Neuronal stem cell (in vitro differentiated cells): ENCODE measurements around the gene DNAL4.
A peak's percentile ranks its signal among the peaks of the same experiment; 100 is the strongest.

Experiments used
- DNase-seq: peaks from one replicate; pipeline ENCODE4 v3.0.0-alpha.2; 2013; ENCODE audit warnings: low spot score
- H2AFZ ChIP-seq: one replicate; pipeline ENCODE4 v1.6.1; 2013; ENCODE audit warnings: mild to moderate bottlenecking, low read length, inconsistent platforms
- H2AK5ac ChIP-seq: 2 replicates; pipeline ENCODE4 v1.6.1; 2013; ENCODE audit warnings: low read depth, mild to moderate bottlenecking, inconsistent platforms, low read length, moderate library complexity, mixed read lengths
- H2BK120ac ChIP-seq: 2 replicates; pipeline ENCODE4 v1.6.1; 2013; ENCODE audit warnings: low read depth, mild to moderate bottlenecking, inconsistent platforms, low read length, moderate library complexity, mixed read lengths
- H2BK12ac ChIP-seq: one replicate; pipeline ENCODE4 v1.6.1; 2013; ENCODE audit warnings: low read length, inconsistent platforms
- H2BK15ac ChIP-seq: 2 replicates; pipeline ENCODE4 v1.6.1; 2013; ENCODE audit warnings: mild to moderate bottlenecking, low read length, inconsistent platforms, mixed read lengths
- H2BK5ac ChIP-seq: one replicate; pipeline ENCODE4 v1.6.1; 2013; ENCODE audit warnings: inconsistent platforms, mild to moderate bottlenecking, low read length, moderate library complexity
- H3K14ac ChIP-seq: one replicate; pipeline ENCODE4 v1.6.1; 2013; ENCODE audit warnings: low read length, inconsistent platforms
- H3K18ac ChIP-seq: 2 replicates; pipeline ENCODE4 v1.6.1; 2013; ENCODE audit warnings: low read length, inconsistent platforms
- H3K23ac ChIP-seq: 2 replicates; pipeline ENCODE4 v1.6.1; 2013; ENCODE audit warnings: low read depth, mild to moderate bottlenecking, mixed read lengths, low read length, inconsistent platforms; ENCODE audit not compliant: poor library complexity
- H3K27ac ChIP-seq: replicated peaks from 3 replicates; pipeline ENCODE4 v1.5.1; 2013; ENCODE audit warnings: low read length, inconsistent platforms
- H3K27me3 ChIP-seq, 3 experiments: 2 replicates each; pipeline ENCODE4 v1.6.1; 2013; ENCODE audit warnings: low read length in 3 of 3, mild to moderate bottlenecking in 2 of 3, inconsistent platforms in 1 of 3, low read depth in 1 of 3, mixed read lengths in 1 of 3, moderate library complexity in 1 of 3; ENCODE audit not compliant: control insufficient read depth in 3 of 3, insufficient read depth in 3 of 3
- H3K36me3 ChIP-seq, 2 donors: replicated peaks in 1 of 2; 2 replicates each; pipeline ENCODE4 v1.6.1; 2013; ENCODE audit warnings: low read length in 2 of 2; ENCODE audit not compliant: control insufficient read depth in 2 of 2, insufficient read depth in 2 of 2
- H3K4ac ChIP-seq: 2 replicates; pipeline ENCODE4 v1.6.1; 2013; ENCODE audit warnings: inconsistent platforms, mild to moderate bottlenecking, low read length, moderate library complexity
- H3K4me1 ChIP-seq, 2 donors: 1 replicate in 1 of 2; 2 replicates in 1 of 2; pipeline ENCODE4 v1.6.1; 2013; ENCODE audit warnings: low read length in 2 of 2, low read depth in 1 of 2; ENCODE audit not compliant: control insufficient read depth in 2 of 2, insufficient read depth in 1 of 2
- H3K4me2 ChIP-seq: one replicate; pipeline ENCODE4 v1.6.1; 2013; ENCODE audit warnings: mild to moderate bottlenecking, low read length, inconsistent platforms; ENCODE audit not compliant: insufficient read depth, poor library complexity, severe bottlenecking
- H3K4me3 ChIP-seq, 2 donors: 2 replicates each; pipeline ENCODE4 v1.5.1; 2013; ENCODE audit warnings: low read length in 2 of 2, mild to moderate bottlenecking in 2 of 2, inconsistent platforms in 1 of 2, moderate library complexity in 1 of 2
- H3K79me1 ChIP-seq: one replicate; pipeline ENCODE4 v1.6.1; 2013; ENCODE audit warnings: low read depth, mild to moderate bottlenecking, inconsistent platforms, low read length, moderate library complexity
- H3K9ac ChIP-seq: one replicate; pipeline ENCODE4 v1.6.1; 2013; ENCODE audit warnings: mild to moderate bottlenecking, low read depth, low read length, inconsistent platforms; ENCODE audit not compliant: poor library complexity
- H3K9me3 ChIP-seq, 2 donors: replicated peaks in 1 of 2; 2 replicates each; pipeline versions ENCODE3 to v1.6.1; 2013; ENCODE audit warnings: low read length in 2 of 2, mild to moderate bottlenecking in 2 of 2, inconsistent platforms in 1 of 2, low read depth in 1 of 2, mixed read lengths in 1 of 2, moderate library complexity in 1 of 2; ENCODE audit not compliant: control insufficient read depth in 2 of 2, insufficient read depth in 1 of 2
- H4K8ac ChIP-seq: one replicate; pipeline ENCODE4 v1.6.1; 2013; ENCODE audit warnings: low read depth, mild to moderate bottlenecking, inconsistent platforms, low read length, moderate library complexity
- H4K91ac ChIP-seq: one replicate; pipeline ENCODE4 v1.6.1; 2013; ENCODE audit warnings: low read length, low read depth, mild to moderate bottlenecking, inconsistent platforms; ENCODE audit not compliant: poor library complexity
- WGBS, 2 donors: extraction: QIAGEN DNeasy Blood & Tissue Kit; methylation state at CpG; one replicate each; pipeline ENCODE4 v1.1.7; 2013; ENCODE audit warnings: missing lambda C conversion rate in 2 of 2, mixed read lengths in 1 of 2; ENCODE audit not compliant: insufficient read length in 2 of 2, insufficient replicate concordance in 1 of 2; ENCODE audit errors: extremely low coverage in 2 of 2; 5-methylcytosine and 5-hydroxymethylcytosine counted together

The DNAL4 gene

DNA sequence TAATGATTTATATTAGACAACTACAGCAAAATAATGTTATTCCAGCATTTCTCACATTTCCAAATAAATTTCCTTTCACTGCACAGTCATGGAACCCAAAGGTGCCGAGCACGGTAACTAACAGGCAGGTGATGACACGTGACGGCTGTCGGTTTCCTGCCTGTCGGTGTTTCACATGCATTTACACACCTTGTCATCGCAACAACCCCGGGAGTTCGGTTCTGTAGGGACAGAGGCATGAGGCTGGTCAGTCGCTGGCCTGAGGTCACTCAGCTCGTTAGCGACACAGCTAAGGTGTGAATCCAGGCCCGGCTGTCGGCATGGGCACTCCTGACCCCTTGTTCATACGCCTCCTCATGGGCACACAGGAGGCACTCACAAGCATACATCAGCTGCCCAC lies 9.9 kb downstream of the DNAL4 start:
- Histone ChIP-seq H3K4me2 (no peak overlapping the region), H3K36me3 (peaks cover 8 to 16% of the 10 kb centered on the region in 2 donors), H2BK12ac (no peak overlapping the region), H3K4me1 (no peaks in the 10 kb centered on the region), H3K79me1 (peaks cover 1% of the 10 kb centered on the region), H3K4ac (no peak overlapping the region), H4K8ac (no peak overlapping the region), H3K23ac (peak overlapping the region; percentile 52), H3K14ac (no peak overlapping the region), H2BK5ac (no peak overlapping the region), H2AK5ac (no peak overlapping the region), H2BK120ac (no peak overlapping the region), H3K9ac (no peak overlapping the region), H2BK15ac (no peak overlapping the region), H3K27ac (no peak overlapping the region), H3K18ac (no peak overlapping the region), H3K9me3 (no peaks in the 10 kb centered on the region), H4K91ac (no peak overlapping the region), H3K4me3 (no peak overlapping the region), H3K27me3 (no peaks in the 10 kb centered on the region), H2AFZ (no peak overlapping the region)
- no CpG with 5 or more reads among the region's 15 CpGs for WGBS, 2 donors
- DNase-seq: no peak

DNA sequence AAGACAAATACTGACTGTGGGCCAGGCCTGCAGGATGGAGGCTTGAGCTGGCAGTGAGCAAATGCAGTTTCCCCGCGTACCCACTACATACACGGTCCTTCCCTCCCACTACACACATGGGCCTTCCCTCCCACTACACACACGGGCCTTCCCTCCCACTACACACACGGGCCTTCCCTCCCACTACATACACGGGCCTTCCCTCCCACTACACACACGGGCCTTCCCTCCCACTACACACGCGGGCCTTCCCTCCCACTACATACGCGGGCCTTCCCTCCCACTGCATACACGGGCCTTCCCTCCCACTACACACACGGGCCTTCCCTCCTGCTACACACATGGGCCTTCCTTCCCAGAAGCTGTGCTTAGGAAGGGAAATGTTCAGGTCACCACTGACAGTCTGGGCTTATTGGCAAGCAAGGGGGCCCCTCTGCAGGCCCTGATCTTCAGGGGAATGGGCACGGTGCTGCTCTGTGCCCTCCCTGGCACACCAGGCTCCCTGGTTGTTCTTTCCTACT lies 10.8 kb downstream of the DNAL4 start:
- Histone ChIP-seq H3K79me1 (peaks cover 1% of the 10 kb centered on the region), H3K27me3 (no peaks in the 10 kb centered on the region), H4K91ac (no peak overlapping the region), H2BK120ac (no peak overlapping the region), H3K9ac (peak overlapping the region; percentile 70), H3K18ac (peak overlapping the region; percentile 22), H2BK12ac (no peak overlapping the region), H3K9me3 (no peaks in the 10 kb centered on the region), H3K14ac (peak overlapping the region; percentile 39), H3K4me1 (no peaks in the 10 kb centered on the region), H3K23ac (peak overlapping the region; percentile 51), H3K4ac (no peak overlapping the region), H3K27ac (no peak overlapping the region), H2BK5ac (no peak overlapping the region), H3K4me2 (no peak overlapping the region), H3K4me3 (no peak overlapping the region), H2AFZ (no peak overlapping the region), H3K36me3 (peaks cover 8 to 18% of the 10 kb centered on the region in 2 donors), H2AK5ac (peak overlapping the region; percentile 33), H4K8ac (no peak overlapping the region), H2BK15ac (no peak overlapping the region)
- no CpG with 5 or more reads among the region's 14 CpGs for WGBS, 2 donors
- no peak for DNase-seq

DNA sequence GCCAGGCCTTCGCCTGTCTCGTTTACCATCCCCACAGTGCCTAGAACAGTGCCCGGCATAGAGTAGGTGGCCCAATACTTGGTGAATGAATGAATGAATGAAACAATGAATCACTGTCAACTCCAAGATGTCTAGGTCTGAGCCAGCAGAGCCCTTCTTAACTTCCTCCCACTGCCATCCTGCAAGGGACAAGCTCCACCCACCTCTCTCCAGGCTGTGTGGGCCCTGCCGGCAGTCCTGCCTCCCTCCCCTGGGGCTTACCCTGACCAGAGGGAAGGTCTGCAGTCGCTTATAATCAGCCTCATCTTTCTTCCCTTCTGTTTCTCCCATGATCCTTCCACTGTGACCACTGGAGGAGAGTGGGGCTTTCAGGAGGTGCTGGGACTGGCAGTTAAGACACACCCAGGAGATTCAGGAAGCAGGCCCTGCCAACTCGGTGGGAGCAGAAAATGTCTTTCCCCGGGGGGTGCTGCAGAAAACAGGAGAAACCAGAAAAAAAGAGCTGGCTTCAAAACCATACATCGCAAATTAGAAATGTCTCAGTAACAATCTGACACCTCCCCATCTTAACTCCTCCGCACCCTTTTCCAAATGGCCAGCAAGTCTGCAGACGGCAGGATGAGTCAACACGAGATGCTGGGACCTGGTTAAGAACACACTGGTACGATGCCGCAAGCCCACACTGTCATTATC lies 11.4 kb downstream of the DNAL4 start:
- Histone ChIP-seq H4K8ac (no peak overlapping the region), H3K4me2 (no peak overlapping the region), H3K4ac (no peak overlapping the region), H2AK5ac (no peak overlapping the region), H3K4me3 (no peak overlapping the region), H4K91ac (no peak overlapping the region), H3K14ac (peak overlapping the region; percentile 21), H2AFZ (no peak overlapping the region), H3K9me3 (no peaks in the 10 kb centered on the region), H2BK12ac (no peak overlapping the region), H3K27me3 (no peaks in the 10 kb centered on the region), H3K23ac (peak overlapping the region; percentile 51), H3K27ac (no peak overlapping the region), H3K9ac (peak overlapping the region; percentile 70), H2BK5ac (no peak overlapping the region), H3K4me1 (no peaks in the 10 kb centered on the region), H3K18ac (no peak overlapping the region), H2BK120ac (no peak overlapping the region), H3K36me3 (peaks cover 5 to 18% of the 10 kb centered on the region in 2 donors), H3K79me1 (peaks cover 1% of the 10 kb centered on the region), H2BK15ac (no peak overlapping the region)
- no peak for DNase-seq
- no CpG with 5 or more reads among the region's 13 CpGs for WGBS, 2 donors

DNA sequence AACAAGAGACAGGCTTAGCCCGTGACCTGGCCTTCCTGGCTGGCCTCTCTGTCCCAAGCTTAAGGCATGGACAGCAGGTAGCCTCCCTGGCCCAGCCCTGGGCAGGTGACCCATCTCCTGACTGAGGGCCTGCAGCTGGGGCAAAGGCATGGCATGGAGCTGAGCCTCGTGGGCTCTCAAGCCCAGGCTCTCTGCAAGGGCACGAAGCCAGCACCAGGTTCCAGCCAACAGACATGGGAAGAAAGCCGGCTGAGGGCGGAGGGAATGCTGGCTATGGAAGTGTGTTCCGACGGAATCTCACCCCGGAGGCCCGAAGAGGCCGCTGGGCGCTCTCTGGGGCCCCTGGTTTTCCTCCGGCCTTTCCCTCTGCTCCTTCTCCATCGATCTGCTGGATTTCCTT lies 12.9 kb downstream of the DNAL4 start:
- H3K23ac ChIP-seq: peak overlapping the region; percentile 18
- H3K9ac ChIP-seq: peak overlapping the region; percentile 54
- H2AK5ac ChIP-seq: no peak overlapping the region
- no peak for DNase-seq
- peaks cover 0 to 2% of the 10 kb centered on the region in 2 donors for H3K9me3 ChIP-seq
- H2BK120ac ChIP-seq: no peak overlapping the region
- no peak overlapping the region for H3K4me3 ChIP-seq
- no peak overlapping the region for H2BK5ac ChIP-seq
- WGBS, 2 donors: no CpG with 5 or more reads among the region's 13 CpGs
- no peak overlapping the region for H4K8ac ChIP-seq
- no peak overlapping the region for H3K4me2 ChIP-seq
- H2BK15ac ChIP-seq: no peak overlapping the region
- peaks cover 5 to 18% of the 10 kb centered on the region in 2 donors for H3K36me3 ChIP-seq
- no peak overlapping the region for H2BK12ac ChIP-seq
- peaks cover 6% of the 10 kb centered on the region for H3K79me1 ChIP-seq
- H3K14ac ChIP-seq: peak overlapping the region; percentile 23
- H3K27me3 ChIP-seq: no peaks in the 10 kb centered on the region
- no peak overlapping the region for H4K91ac ChIP-seq
- no peak overlapping the region for H3K18ac ChIP-seq
- no peak overlapping the region for H3K27ac ChIP-seq
- no peak overlapping the region for H2AFZ ChIP-seq
- peaks cover 0 to under 1% of the 10 kb centered on the region in 2 donors for H3K4me1 ChIP-seq
- no peak overlapping the region for H3K4ac ChIP-seq
